Measurements from ENCODE around the gene MRGPRF. TPM values are rescaled to one million over a fixed set of nuclear protein-coding genes. Genes with fewer than 3 reads are reported as not detected.

MRGPRF gene
- total and polyA plus RNA-seq, 2 of the 8 experiments (the other 6 are each of a cell fraction or from before 2014, with no cell fraction given) = 7.5 to 11.0 TPM

- H4K5ac ChIP-seq (ENCODE audit: insufficient read length, low read depth, low read length) = peak overlapping the region; percentile 59
- DNase-seq (ENCODE audit: low read depth in 1 of 2, low spot score in 2 of 2) (peak in 1 of 2 experiments; percentile 66), FAIRE-seq (no peak)
- peak overlapping the region; percentile 25 to 68 (median 36); a peak in 6 of 8 replicates for H3K4me3 ChIP-seq (ENCODE audit: extremely low read depth in 1 of 4, insufficient read depth in 2 of 4, low read depth in 3 of 4, low read length in 4 of 4)
- peak overlapping the region; percentile 9; the same call in 1 of the 2 replicates for H2BK20ac ChIP-seq (ENCODE audit: low read length)
- H3K18ac ChIP-seq (ENCODE audit: extremely low read depth, low read length) = peak overlapping the region; percentile 68
- H3K36me3 ChIP-seq (ENCODE audit: control insufficient read depth in 2 of 4, insufficient read depth in 4 of 4, low read length in 3 of 4) = no peaks in the 10 kb centered on the region
- 51% methylated on average over 18 of the region's 21 CpGs; no CpG with 5 or more reads in 1 of the 2 experiments for WGBS, 2 experiments (ENCODE audit: extremely low coverage in 1 of 2, insufficient coverage in 1 of 2, insufficient read length in 1 of 2, insufficient replicate concordance in 2 of 2, low coverage in 1 of 2, low lambda C conversion rate in 2 of 2, missing lambda C conversion rate in 1 of 2)
- 0 out of 2 replicates have a peak overlapping the region, but pooled peaks have one; percentile 44 for H2BK5ac ChIP-seq (ENCODE audit: low read depth, low read length)
- H3K27ac ChIP-seq (ENCODE audit: low read depth, low read length) = no peak overlapping the region
- no peak overlapping the region for H3K4ac ChIP-seq (replicated peaks; ENCODE audit: insufficient read length, low read depth, low read length)
- H2BK120ac ChIP-seq (replicated peaks; ENCODE audit: low read depth, low read length) = no peak overlapping the region
- no peaks in the 10 kb centered on the region for H3K79me2 ChIP-seq (ENCODE audit: control insufficient read depth in 1 of 2, insufficient read depth in 2 of 2, low read length in 2 of 2)
- no peaks in the 10 kb centered on the region for H4K20me1 ChIP-seq (replicated peaks in 1 of 2; ENCODE audit: control insufficient read depth in 1 of 2, insufficient read depth in 2 of 2, low read length in 2 of 2)
- H3K79me1 ChIP-seq (ENCODE audit: low read depth, low read length) = no peaks in the 10 kb centered on the region
- peak overlapping the region; percentile 65; the same call in 1 of the 2 replicates for H2BK15ac ChIP-seq (ENCODE audit: low read length)
- peak overlapping the region; percentile 4 for H3K56ac ChIP-seq (replicated peaks; ENCODE audit: insufficient read length, low read depth, low read length)
- H4K91ac ChIP-seq (replicated peaks; ENCODE audit: insufficient read length, low read length) = peak overlapping the region; percentile 72
- H3K4me1 ChIP-seq (replicated peaks in 1 of 4; ENCODE audit: control insufficient read depth in 3 of 4, insufficient read depth in 4 of 4, low read length in 3 of 4) = peaks cover 9 to 45% (median 32%) of the 10 kb centered on the region in 4 experiments
- H2BK12ac ChIP-seq (ENCODE audit: low read depth, low read length) = peak overlapping the region; percentile 92; the same call in 1 of the 2 replicates
- peaks cover 24% of the 10 kb centered on the region; the same call in 1 of the 2 replicates for H3K23me2 ChIP-seq (ENCODE audit: low read depth, low read length)
- CTCF ChIA-PET (ENCODE audit: partially characterized antibody) = interaction anchor here (0.7 to 3.9 kb wide), 20 partner anchors 10 to 363 kb away, joined by 3 to 14 read pairs (median 5); partner anchors contain the start of gene TPCN2
- no peak overlapping the region; a peak in 2 of 7 replicates for H3K9ac ChIP-seq (replicated peaks in 1 of 4; ENCODE audit: extremely low read depth in 1 of 4, low read depth in 3 of 4, low read length in 3 of 4)
- no peaks in the 10 kb centered on the region for H3K9me3 ChIP-seq (ENCODE audit: insufficient read depth in 2 of 2, low read depth in 1 of 2, low read length in 1 of 2)
- POLR2A ChIA-PET (ENCODE audit: partially characterized antibody) = interaction anchor here (0.7 to 2.6 kb wide), 7 partner anchors 11 to 627 kb away, joined by 3 to 10 read pairs (median 3); partner anchors contain the start of gene TPCN2
- H3K4me2 ChIP-seq (ENCODE audit: insufficient read depth in 1 of 2, low read depth in 2 of 2, low read length in 2 of 2) = peak overlapping the region; percentile 85 to 89
- H2AFZ ChIP-seq (ENCODE audit: low read length) = peak overlapping the region; percentile 54; the same call in 1 of the 2 replicates
- peaks cover 0 to 4% (median 0%) of the 10 kb centered on the region in 4 experiments; a peak in 4 of 7 replicates for H3K27me3 ChIP-seq (replicated peaks in 1 of 4; ENCODE audit: control insufficient read depth in 3 of 4, extremely low read depth in 1 of 4, insufficient read depth in 3 of 4, low read length in 3 of 4)
- H4K8ac ChIP-seq (ENCODE audit: extremely low read depth, insufficient read depth, low read length) = peak overlapping the region; percentile 60; the same call in 1 of the 2 replicates
- no peak overlapping the region for H3K23ac ChIP-seq (ENCODE audit: insufficient read length)
- H2AK5ac ChIP-seq (ENCODE audit: low read depth, low read length) = no peak overlapping the region
- H3K14ac ChIP-seq (ENCODE audit: insufficient read length) = no peak overlapping the region
- TF ChIP-seq POLR2AphosphoS5 (IDR thresholded peaks at IDR 0.05; ENCODE audit: low read depth, low read length) (no peak), TCF12 (IDR thresholded peaks at IDR 0.05; ENCODE audit: low read depth, low read length) (no peak), TAF1 (IDR thresholded peaks at IDR 0.05; ENCODE audit: low read depth, low read length) (no peak), CREB1 (IDR thresholded peaks at IDR 0.05) (no peak), BCL11A (IDR thresholded peaks at IDR 0.05; ENCODE audit: low read depth in 2 of 2, low read length in 2 of 2) (no peak), KDM4A (IDR thresholded peaks at IDR 0.05; ENCODE audit: low read depth, low read length, severe bottlenecking) (no peak), JUND (IDR thresholded peaks at IDR 0.05; ENCODE audit: low read length) (no peak), EGR1 (IDR thresholded peaks at IDR 0.05; ENCODE audit: borderline replicate concordance, low read depth, low read length) (no peak), RXRA (IDR thresholded peaks at IDR 0.05; ENCODE audit: insufficient read depth, low read depth, low read length) (no peak), CBX8 (IDR thresholded peaks at IDR 0.05; ENCODE audit: borderline replicate concordance, low read depth, low read length) (no peak), BACH1 (IDR thresholded peaks at IDR 0.05; ENCODE audit: low read length) (no peak), TEAD4 (IDR thresholded peaks at IDR 0.05; ENCODE audit: low read depth, low read length) (no peak)
These were observed 696 bp downstream of the MRGPRF start for GRCh38 chr11:69012092-69013008.

Measured in H1 (cell line).